Measurements from ENCODE around the gene FERMT1. TPM values are rescaled to one million over a fixed set of nuclear protein-coding genes. Genes with fewer than 3 reads are reported as not detected.
A peak's percentile ranks its signal among the peaks of the same experiment; 100 is the strongest.

FERMT1 gene
- total RNA-seq, 1 donor from 2014 or later = 10.9 TPM

GRCh38 chr20:6104493-6105188, 18.2 kb downstream of the FERMT1 start:
- H3K4me1 ChIP-seq (ENCODE audit: insufficient read depth, low read length) = no peaks in the 10 kb centered on the region
- no peaks in the 10 kb centered on the region for H3K27me3 Mint-ChIP-seq (ENCODE audit: low read depth, unreplicated experiment)
- H3K4me1 Mint-ChIP-seq (ENCODE audit: low read depth, unreplicated experiment) = peaks cover 9% of the 10 kb centered on the region

DNA sequence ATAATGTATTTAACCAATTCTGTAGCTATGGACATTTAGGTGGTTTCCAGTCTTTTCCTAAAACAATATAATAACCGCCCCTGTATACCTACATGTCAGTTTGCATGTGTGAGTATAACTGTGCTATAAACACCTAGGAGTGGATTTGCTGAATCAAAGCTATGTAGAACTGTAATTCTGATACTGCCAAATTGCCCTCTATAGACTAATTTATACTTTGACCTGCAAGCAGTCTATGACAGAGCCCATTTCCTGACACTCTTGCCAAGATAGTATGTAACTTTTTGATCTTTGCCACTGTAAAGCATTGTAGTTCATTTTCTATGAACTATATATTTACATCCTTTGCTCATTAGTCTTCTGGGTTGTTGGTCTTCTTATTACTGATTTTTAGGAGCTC, 19.5 kb downstream of the FERMT1 start:
- H3K4me3 Mint-ChIP-seq (ENCODE audit: unreplicated experiment) = no peak overlapping the region
- Histone ChIP-seq H3K9me3 (ENCODE audit: insufficient read depth, low read depth, low read length) (no peaks in the 10 kb centered on the region), H3K4me3 (ENCODE audit: insufficient read depth, low read depth, low read length) (no peak overlapping the region), H4K20me1 (ENCODE audit: insufficient read depth, low read length) (no peaks in the 10 kb centered on the region), H3K79me2 (ENCODE audit: insufficient read depth, low read length) (no peaks in the 10 kb centered on the region), H3K9ac (ENCODE audit: low read length) (no peak overlapping the region), H2AFZ (ENCODE audit: low read depth, low read length) (no peak overlapping the region), H3K4me2 (ENCODE audit: low read length) (no peak overlapping the region), H3K36me3 (ENCODE audit: insufficient read depth, low read length) (no peaks in the 10 kb centered on the region), H3K27ac (ENCODE audit: low read depth, low read length) (no peak overlapping the region), H3K4me1 (ENCODE audit: insufficient read depth, low read length) (no peaks in the 10 kb centered on the region), H3K27me3 (ENCODE audit: insufficient read depth, low read length) (no peaks in the 10 kb centered on the region)
- TF ChIP-seq CTCF (IDR thresholded peaks at IDR 0.05; ENCODE audit: insufficient read depth, low read depth, low read length) (no peak), EZH2 (IDR thresholded peaks at IDR 0.05; ENCODE audit: insufficient read depth, low read length) (no peak)
- DNase-seq (ENCODE audit: low read depth) (no peak), FAIRE-seq (no peak)
- H3K36me3 Mint-ChIP-seq (ENCODE audit: low read depth, unreplicated experiment) = peaks cover 4% of the 10 kb centered on the region
- H3K4me1 Mint-ChIP-seq (ENCODE audit: low read depth, unreplicated experiment) = peaks cover 9% of the 10 kb centered on the region
- no peak overlapping the region for H3K27ac Mint-ChIP-seq (ENCODE audit: unreplicated experiment)
- H3K27me3 Mint-ChIP-seq (ENCODE audit: low read depth, unreplicated experiment) = no peaks in the 10 kb centered on the region
- H3K9me3 Mint-ChIP-seq (ENCODE audit: unreplicated experiment) = no peaks in the 10 kb centered on the region

More at GRCh38 chr20:6104493-6105188, 18.2 kb downstream of the FERMT1 start:
- H3K4me2 ChIP-seq (ENCODE audit: low read length) = no peak overlapping the region
- peak; percentile 44 for DNase-seq (ENCODE audit: low read depth)
- H4K20me1 ChIP-seq (ENCODE audit: insufficient read depth, low read length) = no peaks in the 10 kb centered on the region
- Mint-ChIP-seq H3K9me3 (ENCODE audit: unreplicated experiment) (no peaks in the 10 kb centered on the region), H3K4me3 (ENCODE audit: unreplicated experiment) (no peak overlapping the region), H3K27ac (ENCODE audit: unreplicated experiment) (peak overlapping the region; percentile 80), H3K36me3 (ENCODE audit: low read depth, unreplicated experiment) (peaks cover 8% of the 10 kb centered on the region)
- no peaks in the 10 kb centered on the region for H3K9me3 ChIP-seq (ENCODE audit: insufficient read depth, low read depth, low read length)
- no peak overlapping the region for H3K27ac ChIP-seq (ENCODE audit: low read depth, low read length)
- no peaks in the 10 kb centered on the region for H3K27me3 ChIP-seq (ENCODE audit: insufficient read depth, low read length)
- H3K4me3 ChIP-seq (ENCODE audit: insufficient read depth, low read depth, low read length) = no peak overlapping the region
- no peaks in the 10 kb centered on the region for H3K79me2 ChIP-seq (ENCODE audit: insufficient read depth, low read length)
- no peak overlapping the region for H2AFZ ChIP-seq (ENCODE audit: low read depth, low read length)
- no peaks in the 10 kb centered on the region for H3K36me3 ChIP-seq (ENCODE audit: insufficient read depth, low read length)
- TF ChIP-seq CTCF (IDR thresholded peaks at IDR 0.05; ENCODE audit: insufficient read depth, low read depth, low read length) (no peak), EZH2 (IDR thresholded peaks at IDR 0.05; ENCODE audit: insufficient read depth, low read length) (no peak)
- H3K9ac ChIP-seq (ENCODE audit: low read length) = no peak overlapping the region
- FAIRE-seq = no peak

DNA sequence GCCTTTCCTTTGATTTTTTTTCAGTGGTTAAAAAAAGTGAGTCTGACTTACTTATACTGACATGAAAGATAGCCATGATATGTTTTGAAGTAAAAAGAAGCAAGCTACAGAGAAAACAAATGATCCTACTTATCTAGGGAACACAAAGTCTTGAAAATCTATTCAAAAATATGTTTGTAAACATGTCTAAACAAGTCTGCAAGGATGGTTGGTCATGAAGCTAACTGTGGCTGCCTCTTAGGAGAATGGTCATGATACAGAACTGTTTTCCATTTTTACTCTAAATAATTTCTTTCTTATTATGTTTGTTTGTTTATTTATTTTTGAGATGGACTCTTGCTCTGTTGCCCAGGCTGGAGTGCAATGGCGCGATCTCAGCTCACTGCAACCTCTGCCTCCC, 21.5 kb downstream of the FERMT1 start:
- no peak overlapping the region for H2AFZ ChIP-seq (ENCODE audit: low read depth, low read length)
- H3K9me3 ChIP-seq (ENCODE audit: insufficient read depth, low read depth, low read length) = no peaks in the 10 kb centered on the region
- no peaks in the 10 kb centered on the region for H3K79me2 ChIP-seq (ENCODE audit: insufficient read depth, low read length)
- H3K4me1 Mint-ChIP-seq (ENCODE audit: low read depth, unreplicated experiment) = peaks cover 9% of the 10 kb centered on the region
- no peaks in the 10 kb centered on the region for H3K27me3 Mint-ChIP-seq (ENCODE audit: low read depth, unreplicated experiment)
- no peak for FAIRE-seq
- H3K36me3 ChIP-seq (ENCODE audit: insufficient read depth, low read length) = no peaks in the 10 kb centered on the region
- H3K27ac Mint-ChIP-seq (ENCODE audit: unreplicated experiment) = no peak overlapping the region
- no peaks in the 10 kb centered on the region for H3K27me3 ChIP-seq (ENCODE audit: insufficient read depth, low read length)
- no peak overlapping the region for H3K4me3 ChIP-seq (ENCODE audit: insufficient read depth, low read depth, low read length)
- H3K4me3 Mint-ChIP-seq (ENCODE audit: unreplicated experiment) = no peak overlapping the region
- no peak overlapping the region for H3K9ac ChIP-seq (ENCODE audit: low read length)
- H3K9me3 Mint-ChIP-seq (ENCODE audit: unreplicated experiment) = no peaks in the 10 kb centered on the region
- H3K4me2 ChIP-seq (ENCODE audit: low read length) = no peak overlapping the region
- H3K4me1 ChIP-seq (ENCODE audit: insufficient read depth, low read length) = no peaks in the 10 kb centered on the region
- no peak for TF ChIP-seq EZH2 (IDR thresholded peaks at IDR 0.05; ENCODE audit: insufficient read depth, low read length)
- peaks cover 4% of the 10 kb centered on the region for H3K36me3 Mint-ChIP-seq (ENCODE audit: low read depth, unreplicated experiment)
- DNase-seq (ENCODE audit: low read depth) = no peak
- no peak overlapping the region for H3K27ac ChIP-seq (ENCODE audit: low read depth, low read length)
- H4K20me1 ChIP-seq (ENCODE audit: insufficient read depth, low read length) = no peaks in the 10 kb centered on the region

Measured in astrocyte (in vitro differentiated cells and primary cell).